AG10803 (cell line): ENCODE data around the gene MOGAT3.

Experiments
- DNase-seq: peaks from one replicate; pipeline ENCODE4 v3.0.0; 2010; ENCODE audit warnings: low read depth
- H3K4me3 ChIP-seq: 2 replicates; pipeline ENCODE4 v1.5.1; 2011; ENCODE audit warnings: mild to moderate bottlenecking, low read length, control low read depth
- CTCF ChIP-seq: conservative IDR thresholded peaks from 2 replicates; pipeline ENCODE4 v1.5.1; 2011; ENCODE audit warnings: mild to moderate bottlenecking, low read length, control low read depth, inconsistent platforms

MOGAT3 gene

GRCh38 chr7:101170617-101171441, 30.0 kb downstream of the MOGAT3 start:
- no peak for TF ChIP-seq CTCF
- DNase-seq = no peak
- no peak overlapping the region for H3K4me3 ChIP-seq

- peak overlapping the region; percentile 27 for H3K4me3 ChIP-seq
These were observed 30.8 kb downstream of the MOGAT3 start for GRCh38 chr7:101169838-101170551.

GRCh38 chr7:101169110-101169837, 31.6 kb downstream of the MOGAT3 start:
- DNase-seq = no peak
- TF ChIP-seq CTCF = no peak
- H3K4me3 ChIP-seq = peak overlapping the region; percentile 27

More at GRCh38 chr7:101169838-101170551, 30.8 kb downstream of the MOGAT3 start:
- peak; percentile 51 for DNase-seq
- peak; percentile 82 for TF ChIP-seq CTCF

GRCh38 chr7:101168412-101169049, 32.3 kb downstream of the MOGAT3 start:
- no peak overlapping the region for H3K4me3 ChIP-seq
- no peak for DNase-seq
- TF ChIP-seq CTCF = no peak

- TF ChIP-seq CTCF = no peak
- no peak overlapping the region for H3K4me3 ChIP-seq
- DNase-seq = no peak
These were observed 33.0 kb downstream of the MOGAT3 start for GRCh38 chr7:101167645-101168411.

GRCh38 chr7:101166909-101167644, 33.8 kb downstream of the MOGAT3 start:
- H3K4me3 ChIP-seq = no peak overlapping the region
- no peak for TF ChIP-seq CTCF
- DNase-seq = no peak
